Measurements from ENCODE around the gene TRUB2. TPM values are rescaled to one million over a fixed set of nuclear protein-coding genes. Genes with fewer than 3 reads are reported as not detected.
A peak's percentile ranks its signal among the peaks of the same experiment; 100 is the strongest.

TRUB2 gene
- total RNA-seq = 41.4 TPM
- long read RNA-seq, full-length matches to known transcripts = 102 of 110 reads
- long read RNA-seq, partial matches to known transcripts = 2 of 110 reads
- long read RNA-seq, other reads (novel, unspliced or antisense) = 6 of 110 reads

- ATAC-seq = peak; percentile 98
- intact Hi-C loops (cut with micrococcal nuclease) = no loop called here
- peak; percentile 95 for DNase-seq
Measured at GRCh38 chr9:128322404-128323211, at the start of gene TRUB2, which contains the start of gene COQ4. Gene TRUB2, minus strand, starts transcription at chr9:128322447. Its CDS starts 39 bp downstream, at chr9:128322408. Gene COQ4, plus strand, starts transcription at chr9:128322839. Its CDS starts 20 bp downstream, at chr9:128322859.

GRCh38 chr9:128371630-128372117 is 49.4 kb upstream of the TRUB2 start:
- ATAC-seq (no peak), DNase-seq (no peak)
- intact Hi-C loops (cut with micrococcal nuclease) = no loop called here

- peak; percentile 97 for DNase-seq
- intact Hi-C loops (cut with micrococcal nuclease) = no loop called here
- peak; percentile 98 for ATAC-seq
Measured at GRCh38 chr9:128370752-128371629, 48.7 kb upstream of the TRUB2 start, which contains the start of gene URM1. Gene URM1, plus strand, starts transcription at chr9:128371374. Its CDS starts 7 bp downstream, at chr9:128371381.

GRCh38 chr9:128370367-128370751 is 48.1 kb upstream of the TRUB2 start:
- DNase-seq (no peak), ATAC-seq (no peak)
- intact Hi-C loops (cut with micrococcal nuclease) = no loop called here

GRCh38 chr9:128369024-128369706 is 46.9 kb upstream of the TRUB2 start:
- intact Hi-C loops (cut with micrococcal nuclease) = loop anchor here (10.0 kb wide), 1 partner anchor 46 kb away; no protein-coding TSS in a partner anchor
- DNase-seq (no peak), ATAC-seq (no peak)

- intact Hi-C loops (cut with micrococcal nuclease) = loop anchor here (10.0 kb wide), 1 partner anchor 49 kb away; no protein-coding TSS in a partner anchor
- ATAC-seq = no peak
- no peak for DNase-seq
Measured at GRCh38 chr9:128365525-128365924, 43.3 kb upstream of the TRUB2 start.

GRCh38 chr9:128362774-128363173 is 40.5 kb upstream of the TRUB2 start:
- no peak for DNase-seq
- intact Hi-C loops (cut with micrococcal nuclease) = loop anchor here (10.0 kb wide), 1 partner anchor 52 kb away; no protein-coding TSS in a partner anchor

GRCh38 chr9:128361986-128362646 is 39.9 kb upstream of the TRUB2 start:
- DNase-seq (peak; percentile 86), ATAC-seq (peak; percentile 93)
- intact Hi-C loops (cut with micrococcal nuclease) = loop anchor here (10.0 kb wide), 1 partner anchor 53 kb away; no protein-coding TSS in a partner anchor

More at GRCh38 chr9:128362774-128363173, 40.5 kb upstream of the TRUB2 start:
- no peak for ATAC-seq

- DNase-seq (no peak), ATAC-seq (peak; percentile 19)
- intact Hi-C loops (cut with micrococcal nuclease) = loop anchor here (10.0 kb wide), 1 partner anchor 53 kb away; no protein-coding TSS in a partner anchor
Measured at GRCh38 chr9:128361296-128361985, 39.2 kb upstream of the TRUB2 start.

GRCh38 chr9:128360826-128361225 is 38.6 kb upstream of the TRUB2 start:
- DNase-seq = no peak
- intact Hi-C loops (cut with micrococcal nuclease) = loop anchor here (10.0 kb wide), 1 partner anchor 54 kb away; no protein-coding TSS in a partner anchor
- ATAC-seq = no peak

- intact Hi-C loops (cut with micrococcal nuclease) = no loop called here
- ATAC-seq = no peak
- no peak for DNase-seq
Measured at GRCh38 chr9:128358861-128359260, 36.6 kb upstream of the TRUB2 start.

GRCh38 chr9:128358090-128358489 is 35.8 kb upstream of the TRUB2 start:
- no peak for DNase-seq
- ATAC-seq = no peak
- intact Hi-C loops (cut with micrococcal nuclease) = no loop called here

GRCh38 chr9:128355451-128355850 is 33.2 kb upstream of the TRUB2 start:
- intact Hi-C loops (cut with micrococcal nuclease) = no loop called here
- DNase-seq = no peak
- no peak for ATAC-seq

- ATAC-seq (no peak), DNase-seq (no peak)
- intact Hi-C loops (cut with micrococcal nuclease) = no loop called here
Measured at GRCh38 chr9:128349772-128350171, 27.5 kb upstream of the TRUB2 start.

GRCh38 chr9:128349125-128349524 is 26.9 kb upstream of the TRUB2 start:
- intact Hi-C loops (cut with micrococcal nuclease) = no loop called here
- no peak for ATAC-seq
- no peak for DNase-seq

- intact Hi-C loops (cut with micrococcal nuclease) = no loop called here
- no peak for DNase-seq
- ATAC-seq = no peak
Measured at GRCh38 chr9:128344931-128345605, 22.8 kb upstream of the TRUB2 start.

- intact Hi-C loops (cut with micrococcal nuclease) = no loop called here
- ATAC-seq (no peak), DNase-seq (no peak)
Measured at GRCh38 chr9:128343855-128344254, 21.6 kb upstream of the TRUB2 start.

Measured in left ventricle myocardium superior (tissue), 1 donor.